Measurements from ENCODE around the gene NCEH1. TPM values are rescaled to one million over a fixed set of nuclear protein-coding genes. Genes with fewer than 3 reads are reported as not detected.
"Not testable (repeated sequence)": the region's sequence is repeated elsewhere in the genome, so short reads cannot be mapped to it uniquely, and the experiment has no call there.

NCEH1 gene
- polyA plus RNA-seq, 1 of the 3 experiments (the other 2 are of a cell fraction) = 7.5 TPM

DNA sequence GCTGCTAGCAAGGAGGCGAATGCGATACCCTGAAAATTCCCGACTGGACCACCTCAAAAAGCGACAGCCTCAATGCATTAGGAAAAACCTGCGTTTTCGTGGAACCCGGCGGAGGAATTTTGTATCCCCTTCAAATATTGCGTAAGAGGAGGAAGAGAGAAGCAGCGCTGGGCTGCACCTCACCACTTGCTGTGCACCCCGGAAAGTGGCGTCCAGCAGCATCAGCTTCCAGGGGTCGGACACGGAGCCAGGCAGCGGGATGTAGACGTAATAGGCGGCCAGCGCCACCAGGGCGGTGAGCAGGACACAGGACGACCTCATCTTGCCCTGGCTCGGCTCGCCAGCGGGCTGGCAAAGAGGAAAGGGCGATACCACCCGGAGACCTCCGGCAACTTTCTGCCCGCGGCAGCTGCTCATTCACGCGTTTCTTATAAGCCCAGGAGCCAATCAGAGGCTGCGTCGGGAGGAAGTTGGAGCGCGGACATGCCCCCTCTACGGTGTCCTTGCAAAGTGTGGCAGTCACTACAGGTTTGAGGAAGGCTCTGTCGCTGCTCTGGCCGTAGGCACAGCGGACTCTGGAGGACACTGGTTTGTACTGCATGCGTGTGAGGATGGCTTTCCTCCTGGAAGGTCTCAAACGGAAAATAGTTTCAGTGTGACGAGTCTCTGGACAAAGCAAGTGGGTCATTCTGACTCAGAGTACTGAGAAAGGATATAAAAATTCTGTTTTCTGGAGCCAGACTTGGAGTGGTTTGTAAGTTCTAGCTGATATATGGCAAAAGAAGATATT is at the start of gene NCEH1 (continued):
- TF ChIP-seq TAF1 (IDR thresholded peaks at IDR 0.05; ENCODE audit: borderline replicate concordance, low read depth, low read length) (peak; percentile 68; the same call in 1 of the 2 replicates), JUND (IDR thresholded peaks at IDR 0.05) (peak; percentile 43; the same call in 1 of the 2 replicates), REST (IDR thresholded peaks at IDR 0.05; ENCODE audit: low read depth, low read length) (peak; percentile 40; the same call in 1 of the 2 replicates), SIN3A (IDR thresholded peaks at IDR 0.05; ENCODE audit: borderline replicate concordance, low read depth, low read length) (peak; percentile 77; the same call in 1 of the 2 replicates), TEAD4 (IDR thresholded peaks at IDR 0.05; ENCODE audit: borderline replicate concordance, insufficient read depth) (0 out of 2 replicates have a peak, but pooled peaks have one; percentile 34), IRF3 (IDR thresholded peaks at IDR 0.05; ENCODE audit: low read depth, low read length) (no peak)

DNA sequence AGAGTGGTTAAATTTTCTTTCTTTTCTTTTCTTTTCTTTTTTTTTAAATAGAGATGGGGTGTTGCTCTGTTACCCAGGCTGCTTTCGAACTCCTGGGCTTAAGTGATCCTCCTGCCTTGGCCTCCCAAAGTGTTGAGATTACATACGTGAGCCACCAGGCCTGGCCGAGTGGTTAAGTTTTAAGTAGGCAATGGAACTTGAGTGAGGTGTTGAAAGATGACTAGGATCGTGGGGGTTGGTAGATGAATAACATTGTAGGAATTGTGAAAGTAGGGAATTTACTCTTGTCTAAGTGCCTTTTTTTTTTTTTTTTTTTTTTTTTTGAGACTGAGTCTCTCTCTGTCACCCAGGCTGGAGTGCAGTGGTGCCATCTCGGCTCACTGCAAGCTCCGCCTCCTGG is 49.5 kb upstream of the NCEH1 start:
- H3K9ac ChIP-seq; H3K4me3 ChIP-seq (ENCODE audit: low read depth in 2 of 2, low read length in 1 of 2); H2AFZ ChIP-seq (ENCODE audit: low read depth); H3K9me2 ChIP-seq; H3K4me1 ChIP-seq (ENCODE audit: control insufficient read depth in 1 of 2, insufficient read depth in 2 of 2, low read depth in 1 of 2, low read length in 1 of 2); H3K27me3 ChIP-seq (ENCODE audit: insufficient read depth); POLR2A ChIA-PET; H4K20me1 ChIP-seq (ENCODE audit: insufficient read depth); H3F3A ChIP-seq (replicated peaks; ENCODE audit: insufficient read depth); DNase-seq; H3K27ac ChIP-seq (ENCODE audit: low read depth in 2 of 2, low read length in 1 of 2); H3K4me2 ChIP-seq; H3K9me3 ChIP-seq; CTCF ChIA-PET: not testable (repeated sequence)
- Histone ChIP-seq H3K79me2 (ENCODE audit: insufficient read depth) (peaks cover 46% of the 10 kb centered on the region), H3K36me3 (replicated peaks in 1 of 2; ENCODE audit: control insufficient read depth in 1 of 2, insufficient read depth in 2 of 2, low read length in 1 of 2) (peaks cover 63 to 66% of the 10 kb centered on the region in 2 experiments)
- WGBS (ENCODE audit: low lambda C conversion rate) = 92% methylated on average over 6 of the region's 6 CpGs

DNA sequence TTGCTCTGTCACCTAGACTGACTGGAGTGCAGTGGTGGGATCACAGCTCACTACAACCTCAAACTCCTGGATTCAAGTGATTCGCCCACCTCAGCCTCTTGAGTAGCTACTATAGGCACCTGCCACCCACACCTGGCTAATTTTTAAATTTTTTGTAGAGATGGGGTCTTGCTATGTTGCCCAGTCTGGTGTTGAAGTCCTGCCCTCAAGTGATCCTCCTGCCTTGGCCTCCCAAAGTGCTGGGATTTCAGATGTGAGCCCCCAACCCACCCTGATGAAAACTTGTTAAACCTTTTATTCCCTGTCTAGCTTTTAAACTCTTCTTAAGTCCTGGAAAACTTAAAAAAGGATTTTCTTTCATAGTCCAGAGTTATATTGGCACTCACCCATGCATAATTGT is 42.3 kb upstream of the NCEH1 start:
- Histone ChIP-seq H3K79me2 (ENCODE audit: insufficient read depth) (peaks cover 70% of the 10 kb centered on the region), H3K27me3 (ENCODE audit: insufficient read depth) (no peaks in the 10 kb centered on the region), H3K36me3 (replicated peaks in 1 of 2; ENCODE audit: control insufficient read depth in 1 of 2, insufficient read depth in 2 of 2, low read length in 1 of 2) (peaks cover 21 to 26% of the 10 kb centered on the region in 2 experiments), H3K27ac (ENCODE audit: low read depth in 2 of 2, low read length in 1 of 2) (no peak overlapping the region), H3F3A (replicated peaks; ENCODE audit: insufficient read depth) (peaks cover 22% of the 10 kb centered on the region), H3K4me3 (ENCODE audit: low read depth in 2 of 2, low read length in 1 of 2) (no peak overlapping the region), H3K9ac (no peak overlapping the region), H3K9me2 (no peaks in the 10 kb centered on the region), H3K4me1 (ENCODE audit: control insufficient read depth in 1 of 2, insufficient read depth in 2 of 2, low read depth in 1 of 2, low read length in 1 of 2) (no peaks in the 10 kb centered on the region; a peak in 2 of 4 replicates), H4K20me1 (ENCODE audit: insufficient read depth) (no peaks in the 10 kb centered on the region), H2AFZ (ENCODE audit: low read depth) (no peak overlapping the region), H3K9me3 (no peaks in the 10 kb centered on the region), H3K4me2 (0 out of 2 replicates have a peak overlapping the region, but pooled peaks have one; percentile 8)
- POLR2A ChIA-PET = no interaction called here
- DNase-seq = no peak
- CTCF ChIA-PET = interaction anchor here (0.6 to 1.6 kb wide), 4 partner anchors 9 to 1789 kb away, joined by 3 to 6 read pairs (median 3); no protein-coding TSS in a partner anchor
- WGBS (ENCODE audit: low lambda C conversion rate) = 100% methylated on average over 1 of the region's 1 CpG
- TF ChIP-seq GABPA (IDR thresholded peaks at IDR 0.05; ENCODE audit: low read depth) (no peak), SMC3 (IDR thresholded peaks at IDR 0.05; ENCODE audit: low read depth, low read length) (no peak), ELF1 (IDR thresholded peaks at IDR 0.05) (no peak), TCF12 (IDR thresholded peaks at IDR 0.05) (no peak), MXI1 (IDR thresholded peaks at IDR 0.05; ENCODE audit: low read depth, low read length) (no peak), SIN3A (IDR thresholded peaks at IDR 0.05; ENCODE audit: borderline replicate concordance, low read depth, low read length) (no peak), EZH2phosphoT487 (IDR thresholded peaks at IDR 0.05; ENCODE audit: borderline replicate concordance, low read depth) (no peak), RCOR1 (IDR thresholded peaks at IDR 0.05; ENCODE audit: low read length) (no peak), EP300 (IDR thresholded peaks at IDR 0.05; ENCODE audit: borderline replicate concordance in 1 of 2, low read depth in 1 of 2, low read length in 1 of 2) (no peak), USF2 (IDR thresholded peaks at IDR 0.05; ENCODE audit: borderline replicate concordance, low read depth, low read length) (no peak), RXRA (IDR thresholded peaks at IDR 0.05; ENCODE audit: borderline replicate concordance, low read depth) (no peak), TAF1 (IDR thresholded peaks at IDR 0.05; ENCODE audit: borderline replicate concordance, low read depth, low read length) (no peak)
- TF ChIP-seq, protein P1, sequence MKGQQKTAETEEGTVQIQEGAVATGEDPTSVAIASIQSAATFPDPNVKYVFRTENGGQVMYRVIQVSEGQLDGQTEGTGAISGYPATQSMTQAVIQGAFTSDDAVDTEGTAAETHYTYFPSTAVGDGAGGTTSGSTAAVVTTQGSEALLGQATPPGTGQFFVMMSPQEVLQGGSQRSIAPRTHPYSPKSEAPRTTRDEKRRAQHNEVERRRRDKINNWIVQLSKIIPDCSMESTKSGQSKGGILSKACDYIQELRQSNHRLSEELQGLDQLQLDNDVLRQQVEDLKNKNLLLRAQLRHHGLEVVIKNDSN (IDR thresholded peaks at IDR 0.05; ENCODE audit: borderline replicate concordance, low read depth) = no peak
